ENCODE results near the gene OTOP3.
A peak's percentile ranks its signal among the peaks of the same experiment; 100 is the strongest.
"Not testable (repeated sequence)": the region's sequence is repeated elsewhere in the genome, so short reads cannot be mapped to it uniquely, and the experiment has no call there.

OTOP3 gene

GRCh38 chr17:74963656-74964055 is 28.0 kb downstream of the OTOP3 start:
- DNase-seq = peak; percentile 33

GRCh38 chr17:74964246-74964761 is 28.6 kb downstream of the OTOP3 start:
- DNase-seq = no peak

GRCh38 chr17:74964988-74965622 is 29.4 kb downstream of the OTOP3 start:
- no peak for DNase-seq

GRCh38 chr17:74968361-74968780 is 32.7 kb downstream of the OTOP3 start:
- no peak for DNase-seq

- not testable (repeated sequence) for DNase-seq
These were observed 33.8 kb downstream of the OTOP3 start for GRCh38 chr17:74969501-74969900.

GRCh38 chr17:74970395-74970794 is 34.7 kb downstream of the OTOP3 start:
- no peak for DNase-seq

GRCh38 chr17:74971069-74971841 is 35.6 kb downstream of the OTOP3 start:
- DNase-seq = no peak

GRCh38 chr17:74971842-74972106 is 36.1 kb downstream of the OTOP3 start:
- DNase-seq = no peak

- peak; percentile 68 for DNase-seq
These were observed 36.6 kb downstream of the OTOP3 start, which contains the start of gene HID1 for GRCh38 chr17:74972107-74972972. Gene HID1 (minus strand): TSS chr17:74972759. CDS start chr17:74972656, 103 bp downstream.

GRCh38 chr17:74972973-74973328 is 37.3 kb downstream of the OTOP3 start:
- no peak for DNase-seq

- DNase-seq = no peak
These were observed 40.2 kb downstream of the OTOP3 start for GRCh38 chr17:74975943-74976342.

- DNase-seq = no peak
These were observed 42.1 kb downstream of the OTOP3 start for GRCh38 chr17:74977802-74978201.

GRCh38 chr17:74978240-74978639 is 42.5 kb downstream of the OTOP3 start:
- DNase-seq = no peak

- no peak for DNase-seq
These were observed 43.9 kb downstream of the OTOP3 start for GRCh38 chr17:74979408-74980146.

- no peak for DNase-seq
These were observed 45.8 kb downstream of the OTOP3 start for GRCh38 chr17:74981318-74981978.

- DNase-seq = peak; percentile 74
These were observed 46.4 kb downstream of the OTOP3 start for GRCh38 chr17:74981979-74982662.

GRCh38 chr17:74982663-74983313 is 47.1 kb downstream of the OTOP3 start:
- not testable (repeated sequence) for DNase-seq

GRCh38 chr17:74986206-74986576 is 50.5 kb downstream of the OTOP3 start:
- no peak for DNase-seq

GRCh38 chr17:74987418-74987908 is 51.8 kb downstream of the OTOP3 start, which contains the start of gene CDR2L:
Gene CDR2L (plus strand): TSS chr17:74987632. CDS start chr17:74988044, 412 bp downstream.
- peak; percentile 97 for DNase-seq

- DNase-seq = peak; percentile 46
These were observed 52.4 kb downstream of the OTOP3 start for GRCh38 chr17:74987909-74988711.
